Kidney (tissue), 14 donors: ENCODE measurements around the gene HOXA3. TPM values are rescaled to one million over a fixed set of nuclear protein-coding genes. Genes with fewer than 3 reads are reported as not detected.

ENCODE experiments used
- DNase-seq, 5 donors: peaks; one replicate each; pipeline ENCODE4 v3.0.0-alpha.2; 2013 to 2020
- FAIRE-seq: peaks from 2 replicates; lab custom pipeline; 2012; peaks lifted over from hg19 to GRCh38; lab: Jason Lieb, UNC
- H3K27ac ChIP-seq, 2 donors: one replicate each; pipeline ENCODE4 v1.7.0; 2013; ENCODE audit warnings: low read depth in 2 of 2, low read length in 2 of 2, inconsistent platforms in 1 of 2
- H3K27me3 ChIP-seq: one replicate; pipeline ENCODE4 v1.7.1; 2013; ENCODE audit warnings: low read length, inconsistent platforms; ENCODE audit not compliant: control insufficient read depth, insufficient read depth
- H3K36me3 ChIP-seq, 3 donors: one replicate each; pipeline versions ENCODE4 v1.7.0 to v1.7.1; 2013; ENCODE audit warnings: low read length in 3 of 3, control low read depth in 1 of 3, inconsistent platforms in 1 of 3; ENCODE audit not compliant: insufficient read depth in 3 of 3, control insufficient read depth in 2 of 3
- H3K4me1 ChIP-seq, 3 donors: one replicate each; pipeline versions ENCODE4 v1.7.0 to v1.7.1; 2013; ENCODE audit warnings: low read length in 3 of 3, inconsistent platforms in 1 of 3, low read depth in 1 of 3; ENCODE audit not compliant: control insufficient read depth in 2 of 3, insufficient read depth in 2 of 3
- H3K4me3 ChIP-seq, 3 donors: one replicate each; pipeline versions ENCODE4 v1.7.0 to v1.8.1; 2013; ENCODE audit warnings: low read length in 3 of 3, control low read depth in 1 of 3, inconsistent platforms in 1 of 3
- H3K9ac ChIP-seq, 3 donors: one replicate each; pipeline versions ENCODE4 v1.7.0 to v1.7.1; 2013; ENCODE audit warnings: low read length in 3 of 3, control low read depth in 1 of 3, inconsistent platforms in 1 of 3
- H3K9me3 ChIP-seq, 3 donors: one replicate each; pipeline versions ENCODE4 v1.7.0 to v1.7.1; 2013; ENCODE audit warnings: low read length in 3 of 3, control low read depth in 1 of 3, inconsistent platforms in 1 of 3; ENCODE audit not compliant: control insufficient read depth in 2 of 3, insufficient read depth in 1 of 3
- intact Hi-C: fragments of 100-400 bp; cut with DNase I; formaldehyde crosslinking; loops from one replicate; pipeline ENCODE4 v1.11.1; 2022
- polyA plus RNA-seq: library from polyadenylated mRNA; stranded (reverse); fragments of 350-450 nt; fragmentation: Illumina TruSeq; extraction: RNeasy Lipid Tissue Mini Kit (QIAGEN cat#74804); gene quantifications from one replicate; pipeline ENCODE4 v1.2.3, GENCODE V29; 2014; ENCODE audit warnings: low read depth, low replicate concordance; ENCODE audit not compliant: insufficient read depth
- total RNA-seq: library from RNA; stranded (reverse); fragmentation: NEBNext Ultra II Directional; extraction: Animal tissue kit (Norgen Biotek cat#: 25700); gene quantifications from one replicate; pipeline ENCODE4 v1.2.1, GENCODE V29; 2021
- TF ChIP-seq, protein P1 (sequence below): IDR thresholded peaks from 3 replicates; pipeline ENCODE4 v1.5.1; 2012; ENCODE audit warnings: mild to moderate bottlenecking, moderate library complexity, borderline replicate concordance; ENCODE audit not compliant: insufficient read depth; ENCODE audit errors: extremely low read depth
- donor health status: control.
- donor health status: control.
- donor health status: control.
- donor health status: control.
- donor health status: control.
- donor health status: DM: yes; HTN: yes; CAD: no.
- donor health status: Normal renal cell carcinoma (clear cell type).

Gene HOXA3
- total and polyA plus RNA-seq, 2 donors from 2014 or later, result 6.3 to 21.2 TPM

DNA sequence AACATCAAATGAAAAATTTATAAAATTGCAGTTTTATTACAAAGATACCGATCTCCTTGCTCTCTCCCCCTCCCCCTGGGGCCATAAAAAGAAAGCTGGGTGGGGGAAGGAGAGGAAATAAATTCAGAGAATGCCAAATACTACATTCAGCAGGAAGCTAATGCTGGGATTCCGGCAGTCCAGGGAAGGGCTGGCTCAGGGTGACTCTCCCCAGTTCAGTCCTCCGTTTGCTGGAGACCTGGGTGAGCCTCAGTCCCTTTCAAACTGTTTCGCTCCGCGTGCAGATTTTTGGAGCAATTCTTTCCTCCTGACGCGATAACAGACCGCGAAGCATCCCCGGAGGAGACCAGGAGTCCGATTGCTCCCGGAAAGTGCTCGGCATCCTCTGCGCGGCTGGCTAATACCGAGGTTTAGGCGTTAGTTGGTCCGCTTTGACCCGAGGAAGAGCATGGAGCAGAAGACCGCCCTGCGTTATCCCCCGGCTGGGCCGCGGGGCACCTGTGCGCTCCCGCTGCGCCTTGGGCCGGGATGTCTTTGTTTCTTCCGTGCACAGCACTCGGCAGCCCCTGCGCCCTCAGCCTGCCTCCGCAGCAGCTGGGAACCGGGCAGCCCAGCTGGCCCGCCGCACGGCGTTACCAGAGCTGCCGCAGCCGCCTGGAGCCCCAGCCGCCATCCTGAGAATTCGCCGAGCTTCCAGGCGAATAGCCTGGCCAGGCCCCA is 46.0 kb downstream of the HOXA3 start:
- intact Hi-C loops, result no loop called here
- peak overlapping the region; percentile 78 to 79 for H3K27ac ChIP-seq
- H3K9me3 ChIP-seq, result no peaks in the 10 kb centered on the region
- TF ChIP-seq, protein P1, sequence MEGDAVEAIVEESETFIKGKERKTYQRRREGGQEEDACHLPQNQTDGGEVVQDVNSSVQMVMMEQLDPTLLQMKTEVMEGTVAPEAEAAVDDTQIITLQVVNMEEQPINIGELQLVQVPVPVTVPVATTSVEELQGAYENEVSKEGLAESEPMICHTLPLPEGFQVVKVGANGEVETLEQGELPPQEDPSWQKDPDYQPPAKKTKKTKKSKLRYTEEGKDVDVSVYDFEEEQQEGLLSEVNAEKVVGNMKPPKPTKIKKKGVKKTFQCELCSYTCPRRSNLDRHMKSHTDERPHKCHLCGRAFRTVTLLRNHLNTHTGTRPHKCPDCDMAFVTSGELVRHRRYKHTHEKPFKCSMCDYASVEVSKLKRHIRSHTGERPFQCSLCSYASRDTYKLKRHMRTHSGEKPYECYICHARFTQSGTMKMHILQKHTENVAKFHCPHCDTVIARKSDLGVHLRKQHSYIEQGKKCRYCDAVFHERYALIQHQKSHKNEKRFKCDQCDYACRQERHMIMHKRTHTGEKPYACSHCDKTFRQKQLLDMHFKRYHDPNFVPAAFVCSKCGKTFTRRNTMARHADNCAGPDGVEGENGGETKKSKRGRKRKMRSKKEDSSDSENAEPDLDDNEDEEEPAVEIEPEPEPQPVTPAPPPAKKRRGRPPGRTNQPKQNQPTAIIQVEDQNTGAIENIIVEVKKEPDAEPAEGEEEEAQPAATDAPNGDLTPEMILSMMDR, result no peak
- H3K4me1 ChIP-seq, result peaks cover 19 to 21% (median 19%) of the 10 kb centered on the region in 3 donors
- DNase-seq (peak; percentile 51 to 80 (median 71)), FAIRE-seq (no peak)
- H3K9ac ChIP-seq, result peak overlapping the region; percentile 1 to 65 (median 9)
- peaks cover 0 to 5% (median 4%) of the 10 kb centered on the region in 3 donors for H3K36me3 ChIP-seq
- peak overlapping the region; percentile 41 to 61 (median 55) for H3K4me3 ChIP-seq
- H3K27me3 ChIP-seq, result no peaks in the 10 kb centered on the region

DNA sequence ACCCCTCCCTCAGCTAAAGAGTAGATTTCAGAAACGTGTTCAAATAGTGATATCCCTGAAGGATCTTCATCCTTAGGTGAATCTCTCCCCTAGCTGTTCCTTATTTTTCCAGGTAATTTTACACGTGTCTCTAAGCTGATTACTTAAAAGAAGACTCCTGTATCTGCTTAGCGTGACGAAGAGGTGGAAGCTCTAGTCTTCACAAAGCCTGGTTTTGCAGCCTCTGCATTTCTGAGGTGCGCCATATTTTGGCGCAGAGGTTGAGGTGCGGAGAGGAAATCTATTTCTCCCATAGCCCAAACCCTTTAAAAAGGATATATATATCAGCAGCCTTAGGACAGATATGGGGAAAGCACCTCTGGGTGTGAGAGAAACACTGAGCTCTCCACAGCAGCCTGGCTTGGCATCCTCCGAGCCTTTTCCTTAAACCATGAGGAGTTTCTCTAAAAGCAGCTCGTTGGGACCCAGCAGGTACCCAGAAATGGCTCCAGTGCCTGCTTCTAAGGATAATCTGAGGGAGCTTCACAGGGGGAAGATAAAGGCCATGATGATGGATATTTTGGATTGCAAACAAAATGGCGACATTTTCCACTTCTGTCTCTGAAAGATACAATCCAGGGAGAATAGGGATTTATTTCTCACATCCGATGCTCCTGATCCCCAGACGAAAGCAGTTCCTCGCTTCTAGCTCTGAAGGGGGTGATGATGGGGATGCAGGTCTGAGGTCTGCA is 46.9 kb downstream of the HOXA3 start:
- H3K9me3 ChIP-seq, result no peaks in the 10 kb centered on the region
- DNase-seq, result peak in 2 of 5 donors; percentile 45 to 55
- H3K27me3 ChIP-seq, result no peaks in the 10 kb centered on the region
- peak overlapping the region in 2 of 3 donors; percentile 11 to 55 for H3K4me3 ChIP-seq
- TF ChIP-seq, protein P1, result no peak
- intact Hi-C loops, result no loop called here
- H3K9ac ChIP-seq, result peak overlapping the region in 2 of 3 donors; percentile 9 to 65
- peak overlapping the region; percentile 78 to 79 for H3K27ac ChIP-seq
- no peak for FAIRE-seq
- peaks cover 19 to 23% (median 20%) of the 10 kb centered on the region in 3 donors for H3K4me1 ChIP-seq
- H3K36me3 ChIP-seq, result peaks cover 0 to 5% (median 4%) of the 10 kb centered on the region in 3 donors

DNA sequence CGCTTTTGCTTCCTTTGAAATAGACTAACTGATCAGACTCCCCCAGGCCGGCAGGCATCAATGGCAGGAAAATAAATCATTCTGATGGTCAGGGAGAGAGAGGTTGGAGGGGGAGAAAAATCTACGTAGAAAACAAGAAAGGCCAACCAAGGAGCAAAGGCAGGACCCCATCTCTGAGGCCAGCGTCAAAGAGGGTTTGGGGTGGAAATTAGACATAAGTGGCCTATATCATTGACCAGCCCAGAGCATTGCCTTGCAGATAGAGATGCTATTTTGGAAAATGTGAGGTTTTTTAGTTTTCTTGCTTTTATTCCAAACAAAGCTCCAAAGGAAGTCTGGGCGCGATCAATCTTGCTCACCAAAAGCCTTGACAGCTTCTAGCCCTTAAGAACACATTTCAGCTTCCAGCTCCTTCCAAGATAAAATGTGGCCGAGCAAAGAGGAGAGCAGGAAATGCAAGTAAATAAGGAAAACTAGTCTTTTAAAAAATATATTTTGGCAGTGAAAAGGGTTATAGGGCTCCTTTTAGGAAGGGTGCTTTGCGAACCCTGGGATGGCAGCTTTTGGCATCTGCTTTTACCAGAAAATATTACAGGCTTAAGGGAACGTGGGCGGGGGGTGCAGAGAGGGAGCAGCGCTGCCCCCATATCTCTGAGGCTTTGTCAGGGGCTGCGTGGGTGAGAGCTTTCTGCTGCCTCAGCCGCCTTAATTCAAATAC is 47.9 kb downstream of the HOXA3 start:
- TF ChIP-seq, protein P1, result no peak
- no peak for FAIRE-seq
- H3K27ac ChIP-seq, result peak overlapping the region; percentile 77 to 78
- H3K4me1 ChIP-seq, result peaks cover 17 to 20% (median 18%) of the 10 kb centered on the region in 3 donors
- H3K36me3 ChIP-seq, result peaks cover 0 to 1% (median 1%) of the 10 kb centered on the region in 3 donors
- DNase-seq, result peak in 4 of 5 donors; percentile 68 to 95 (median 82)
- peak overlapping the region in 2 of 3 donors; percentile 27 to 43 for H3K9ac ChIP-seq
- H3K27me3 ChIP-seq, result peaks cover 2% of the 10 kb centered on the region
- H3K4me3 ChIP-seq, result peak overlapping the region; percentile 6 to 44 (median 8)
- H3K9me3 ChIP-seq, result no peaks in the 10 kb centered on the region
- intact Hi-C loops, result no loop called here
